ENCODE results near the gene AMELX. TPM values are rescaled to one million over a fixed set of nuclear protein-coding genes. Genes with fewer than 3 reads are reported as not detected.

Gene AMELX
- total RNA-seq = not detected in 2 replicates

DNA sequence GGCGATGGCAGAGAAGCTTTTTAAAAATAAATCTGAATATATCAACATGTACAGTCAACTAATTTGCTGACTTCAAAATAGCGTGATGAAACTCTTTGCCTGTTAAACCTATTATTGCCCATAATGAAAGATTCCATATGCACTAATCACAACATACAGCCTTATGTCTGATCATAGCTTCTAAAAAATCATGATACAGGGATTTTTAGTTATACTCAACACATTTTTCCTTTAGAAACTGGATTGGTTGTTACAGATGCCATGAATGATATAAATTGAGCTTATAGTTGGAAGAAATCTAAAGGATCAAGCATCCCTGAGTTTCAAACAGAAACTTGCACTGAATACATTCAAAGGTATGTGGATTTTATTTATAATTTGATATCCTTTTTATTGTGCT is at the start of gene AMELX:
Gene AMELX (plus strand): TSS at position 301 of the 400 bp plus-strand sequence. CDS start 1,376 bp downstream, outside the sequence.

Other genes with a start within 250 kb of the AMELX start
- 17.3 and 18.0 TPM in 2 replicates for gene HCCS, start 182.1 kb upstream of the AMELX start, total RNA-seq

All from dermis lymphatic vessel endothelial cell (primary cell).